AML-193 (cell line): Measurements from ENCODE around the gene ZBTB47.

Experiments
- DNase-seq, 2 experiments: peaks; one replicate each; lab custom pipeline; 2025; lab: John Stamatoyannopoulos, UW

The ZBTB47 gene

DNA sequence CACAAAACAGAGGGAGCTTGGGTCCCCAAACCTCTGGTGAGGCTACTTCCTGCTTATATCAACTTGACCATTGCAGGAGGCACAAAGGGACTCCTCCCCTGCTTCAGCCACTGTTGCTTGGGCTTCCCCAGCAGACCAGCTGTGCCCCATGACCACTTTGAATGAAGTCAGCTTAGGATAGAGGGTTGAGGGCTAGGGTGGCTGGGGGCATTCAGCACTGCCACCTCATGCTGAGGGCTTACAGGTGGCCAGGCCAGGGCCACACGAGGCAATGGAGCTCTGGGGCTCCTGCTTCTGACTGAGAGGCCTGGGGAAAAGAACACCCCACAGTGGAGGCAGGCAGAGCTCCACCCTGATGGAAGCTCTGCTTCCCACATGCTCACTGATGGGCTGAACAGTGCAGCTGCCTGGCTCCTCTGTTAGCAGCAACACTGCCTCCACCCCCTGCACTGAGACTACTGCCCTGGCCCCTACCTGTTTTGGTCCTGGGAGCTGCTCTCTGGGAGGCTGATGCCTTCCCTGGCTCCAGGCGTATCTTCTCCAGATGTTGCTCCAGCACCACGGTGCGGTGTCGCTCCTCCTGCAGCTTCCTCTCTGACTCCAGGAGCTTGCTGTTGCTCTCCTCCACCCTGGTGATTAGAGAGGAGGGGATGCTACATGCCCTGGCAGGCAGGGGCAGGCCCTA, 59.3 kb downstream of the ZBTB47 start:
- no peak for DNase-seq

DNA sequence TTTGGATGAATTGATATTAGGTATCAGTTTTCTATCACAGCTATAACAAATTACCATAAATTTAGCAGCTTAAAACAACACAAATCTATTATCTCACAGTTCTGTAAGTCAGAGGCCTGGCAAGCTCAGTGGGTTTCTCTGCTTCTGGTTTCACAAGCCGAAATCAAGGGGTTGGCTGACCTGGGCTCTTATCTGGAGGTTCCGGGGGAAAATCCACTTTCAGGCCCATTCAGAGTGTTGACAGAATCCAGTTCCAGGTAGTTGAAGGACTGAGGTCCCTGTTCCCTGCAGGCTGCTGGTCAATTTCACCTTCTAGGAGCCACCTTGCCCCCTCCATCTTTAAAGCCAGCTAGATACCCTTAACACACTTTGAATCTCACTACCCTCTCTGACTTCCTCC, 60.2 kb downstream of the ZBTB47 start:
- DNase-seq = no peak

DNA sequence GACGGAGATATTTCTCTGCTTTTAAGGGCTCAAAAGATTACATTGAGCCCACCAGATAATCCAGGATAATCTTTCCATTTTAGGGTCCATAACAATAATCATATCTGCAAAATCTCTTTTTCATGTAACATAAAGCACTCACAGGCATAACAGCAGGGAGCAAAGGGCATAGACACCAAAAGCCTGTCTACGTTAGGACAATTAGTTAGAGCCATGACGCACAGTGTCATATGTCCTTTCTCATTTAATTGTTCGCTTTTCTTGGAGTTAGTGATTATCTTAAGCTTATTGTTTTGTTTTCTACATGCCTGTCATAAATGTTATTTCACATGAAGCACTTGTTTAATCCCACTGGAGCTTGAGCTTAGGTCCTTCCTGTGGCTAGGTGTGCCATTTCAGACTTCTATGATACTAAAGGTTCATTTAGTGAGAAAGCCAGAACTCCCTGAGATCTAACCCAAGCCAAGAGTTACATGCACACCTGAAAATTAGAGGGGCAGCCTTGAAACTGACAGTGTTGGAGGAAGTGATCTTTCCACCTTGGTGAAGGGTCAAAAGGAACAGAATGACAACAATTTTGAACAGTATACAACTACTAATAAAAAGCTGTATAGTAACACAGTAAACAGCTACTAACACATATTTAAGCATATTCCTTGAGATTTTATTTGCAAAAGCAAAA, 60.8 kb downstream of the ZBTB47 start:
- no peak for DNase-seq
